HL-60/S4 treated with retinoic acid at 250 ng/mL for 4 days and 3 days (cell line): ENCODE measurements around the gene CSRNP3.

ENCODE experiments used
- in situ Hi-C: fragments of 300-500 bp; cut with MboI; formaldehyde crosslinking; loops from 2 replicates; pipeline ENCODE4 v1.7.0; 2022; ENCODE audit warnings: low sequenced_read_pairs

The CSRNP3 gene, protein sequence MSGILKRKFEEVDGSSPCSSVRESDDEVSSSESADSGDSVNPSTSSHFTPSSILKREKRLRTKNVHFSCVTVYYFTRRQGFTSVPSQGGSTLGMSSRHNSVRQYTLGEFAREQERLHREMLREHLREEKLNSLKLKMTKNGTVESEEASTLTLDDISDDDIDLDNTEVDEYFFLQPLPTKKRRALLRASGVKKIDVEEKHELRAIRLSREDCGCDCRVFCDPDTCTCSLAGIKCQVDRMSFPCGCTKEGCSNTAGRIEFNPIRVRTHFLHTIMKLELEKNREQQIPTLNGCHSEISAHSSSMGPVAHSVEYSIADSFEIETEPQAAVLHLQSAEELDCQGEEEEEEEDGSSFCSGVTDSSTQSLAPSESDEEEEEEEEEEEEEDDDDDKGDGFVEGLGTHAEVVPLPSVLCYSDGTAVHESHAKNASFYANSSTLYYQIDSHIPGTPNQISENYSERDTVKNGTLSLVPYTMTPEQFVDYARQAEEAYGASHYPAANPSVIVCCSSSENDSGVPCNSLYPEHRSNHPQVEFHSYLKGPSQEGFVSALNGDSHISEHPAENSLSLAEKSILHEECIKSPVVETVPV

DNA sequence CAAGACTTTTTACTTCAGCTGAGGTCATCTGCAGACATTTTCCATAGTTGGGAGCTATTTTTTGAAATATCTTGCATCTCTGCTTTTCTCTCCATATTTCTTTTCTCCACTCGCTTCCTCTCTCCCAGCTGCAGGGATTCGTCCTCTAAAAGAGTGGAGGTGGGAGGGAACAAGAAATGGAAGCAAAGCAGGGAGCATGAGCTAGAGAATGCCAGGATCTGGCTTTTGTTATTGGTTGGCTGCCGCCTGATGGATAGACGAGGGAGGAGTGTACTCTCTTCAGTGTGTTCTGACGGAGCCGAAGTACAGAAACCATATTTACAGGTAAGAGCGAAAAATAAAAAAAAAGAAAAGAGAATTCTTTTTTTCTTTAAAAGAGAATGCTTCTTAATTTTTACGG is at the start of gene CSRNP3:
TSS of gene CSRNP3 (plus strand) at position 282 of the 400 bp plus-strand sequence. CDS start 125,368 bp downstream, outside the sequence.
- in situ Hi-C loops: no loop called here

DNA sequence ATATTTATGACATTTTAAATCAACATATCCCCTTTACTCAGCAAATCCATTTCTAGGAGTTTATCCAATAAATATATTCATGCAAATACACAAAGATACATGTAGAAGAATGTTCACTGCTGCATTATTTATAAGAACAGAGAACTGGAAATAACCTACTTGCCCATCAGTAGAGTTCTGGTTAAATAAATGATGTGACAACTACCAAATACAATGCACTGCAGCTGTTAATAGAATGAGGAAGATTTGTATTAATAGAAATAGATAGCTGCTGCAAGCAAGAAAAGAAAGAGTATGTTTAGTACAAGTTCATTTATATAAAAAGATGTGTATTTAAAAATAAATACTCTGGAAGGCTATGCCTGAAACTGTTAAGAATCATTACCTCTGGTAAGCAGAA is 49.3 kb upstream of the CSRNP3 start:
- in situ Hi-C loops: no loop called here

DNA sequence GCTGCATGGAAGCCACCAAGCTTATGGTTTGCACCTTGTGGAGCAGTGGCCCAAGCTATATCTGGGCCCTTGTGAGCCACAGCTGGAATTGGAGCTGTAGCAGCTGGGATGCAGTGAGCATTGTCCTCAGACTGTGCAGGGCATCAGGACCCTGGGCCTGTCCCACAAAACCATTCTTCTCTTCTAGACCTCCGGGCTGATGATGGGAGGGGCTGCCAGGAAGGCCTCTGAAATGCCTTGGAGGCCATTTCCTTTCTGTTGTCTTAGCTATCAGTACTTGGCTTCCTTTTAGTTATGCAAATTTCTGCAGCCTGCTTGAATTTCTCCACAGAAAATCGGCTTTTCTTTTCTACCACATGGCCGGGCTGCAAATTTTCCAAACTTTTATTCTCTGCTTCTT is 46.4 kb upstream of the CSRNP3 start:
- in situ Hi-C loops: no loop called here

DNA sequence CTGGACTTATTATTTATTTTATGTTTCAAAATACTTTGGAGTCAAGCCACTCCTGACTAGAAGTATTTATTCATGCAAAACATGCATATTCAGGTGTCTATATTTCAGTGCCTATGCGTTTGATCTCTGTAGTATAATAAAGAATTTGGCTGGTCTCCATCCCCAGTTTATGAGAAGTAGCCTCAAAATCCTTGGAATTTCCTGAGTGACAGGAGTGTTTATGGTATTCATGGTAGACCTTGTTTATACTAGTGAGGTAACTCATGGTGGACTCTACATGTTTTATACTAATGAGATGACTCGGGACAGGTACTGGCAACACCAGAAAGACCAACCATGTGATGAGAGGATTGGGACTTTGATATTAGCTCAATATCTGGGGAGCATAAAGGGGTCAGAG is 43.9 kb upstream of the CSRNP3 start:
- in situ Hi-C loops: no loop called here

DNA sequence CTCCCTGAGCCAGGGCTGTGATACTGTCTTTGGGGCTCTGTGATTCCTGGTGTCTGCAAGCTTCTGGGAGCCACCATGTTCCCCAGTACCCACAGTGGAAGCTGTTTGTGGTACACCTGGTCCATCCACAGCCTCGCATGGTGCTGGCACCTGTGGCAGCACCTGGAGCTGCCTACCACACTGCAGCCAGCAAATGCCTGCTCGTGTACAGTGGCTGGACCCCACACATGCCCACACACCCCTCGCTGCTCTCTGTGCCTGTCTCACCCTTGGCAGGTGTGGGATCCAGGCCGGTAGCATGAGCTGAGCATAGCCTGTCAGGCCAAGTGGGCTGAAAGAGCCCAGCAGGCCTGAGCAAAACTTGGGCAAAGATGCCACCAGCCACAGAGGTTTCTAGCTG is 41.8 kb upstream of the CSRNP3 start:
- in situ Hi-C loops: no loop called here

DNA sequence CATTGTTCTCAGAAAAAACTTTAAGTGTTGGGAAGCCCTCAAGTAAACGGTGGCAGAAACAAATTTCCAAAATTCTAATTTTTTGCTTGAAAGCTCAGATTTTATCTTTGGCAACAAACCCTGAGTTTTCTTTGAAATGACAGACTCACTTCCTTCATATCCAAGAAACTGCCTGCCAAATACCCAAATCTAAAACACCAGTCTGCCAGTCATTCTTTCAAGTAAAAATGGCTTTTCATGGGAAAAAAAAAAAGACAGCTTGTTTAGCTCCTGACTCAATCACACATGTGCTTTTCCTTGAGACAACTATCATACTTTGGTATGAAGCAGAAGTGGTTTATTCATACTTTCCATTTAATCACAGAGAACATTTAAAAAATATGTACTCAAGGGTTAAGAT is 40.6 kb upstream of the CSRNP3 start:
- in situ Hi-C loops: no loop called here

DNA sequence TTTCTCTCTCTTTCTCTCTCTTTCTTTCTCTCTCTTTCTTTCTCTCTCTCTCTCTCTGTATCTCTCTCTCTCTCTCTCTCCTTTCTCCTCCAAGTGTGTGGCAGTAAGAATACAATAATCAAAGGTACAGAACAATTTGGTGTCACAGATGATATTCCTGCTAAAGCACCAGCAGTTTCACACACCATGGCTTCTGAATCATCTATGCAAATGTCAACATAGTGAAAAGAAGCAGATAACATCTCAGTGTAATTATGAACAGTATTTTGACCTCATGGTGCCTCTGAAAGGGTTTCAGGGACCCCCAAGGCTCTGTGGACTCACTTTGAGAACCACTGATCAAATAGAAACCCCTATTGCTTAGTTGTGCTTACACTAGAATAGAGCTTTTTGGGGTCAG is 38.5 kb upstream of the CSRNP3 start:
- in situ Hi-C loops: no loop called here

DNA sequence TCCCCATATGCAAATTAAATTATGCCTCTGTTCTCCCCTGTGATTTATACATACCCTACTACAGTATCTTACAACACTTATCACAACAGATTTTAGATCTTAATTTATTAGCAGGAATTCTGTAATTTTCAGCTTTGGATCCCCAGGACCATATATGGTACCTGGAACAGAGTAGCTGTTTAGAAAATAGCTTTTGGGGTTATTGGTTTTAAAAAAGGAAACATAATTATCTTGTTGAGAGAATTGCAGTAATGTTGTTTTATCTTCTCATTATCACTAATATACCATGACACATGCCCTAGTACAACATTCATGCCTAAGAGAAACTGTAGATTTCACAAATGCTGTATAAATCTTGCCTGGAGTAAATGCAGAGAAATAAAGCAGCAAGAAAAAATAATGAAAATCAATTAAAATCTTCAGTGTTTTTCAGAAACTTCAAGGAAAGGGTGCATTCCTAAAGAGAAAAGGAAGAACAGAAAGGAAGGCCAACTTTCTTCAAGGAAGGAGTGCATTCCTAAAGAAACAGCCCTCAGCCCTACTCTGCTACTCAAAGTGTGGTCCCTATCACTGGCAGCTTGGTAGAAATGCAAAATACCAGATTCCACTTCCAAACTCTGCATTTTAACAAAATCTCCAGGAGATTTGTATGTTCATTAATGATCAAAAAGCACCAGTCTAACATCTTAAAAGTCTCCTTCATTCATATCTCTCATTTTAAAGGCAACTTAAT is 37.1 kb upstream of the CSRNP3 start:
- in situ Hi-C loops: no loop called here

DNA sequence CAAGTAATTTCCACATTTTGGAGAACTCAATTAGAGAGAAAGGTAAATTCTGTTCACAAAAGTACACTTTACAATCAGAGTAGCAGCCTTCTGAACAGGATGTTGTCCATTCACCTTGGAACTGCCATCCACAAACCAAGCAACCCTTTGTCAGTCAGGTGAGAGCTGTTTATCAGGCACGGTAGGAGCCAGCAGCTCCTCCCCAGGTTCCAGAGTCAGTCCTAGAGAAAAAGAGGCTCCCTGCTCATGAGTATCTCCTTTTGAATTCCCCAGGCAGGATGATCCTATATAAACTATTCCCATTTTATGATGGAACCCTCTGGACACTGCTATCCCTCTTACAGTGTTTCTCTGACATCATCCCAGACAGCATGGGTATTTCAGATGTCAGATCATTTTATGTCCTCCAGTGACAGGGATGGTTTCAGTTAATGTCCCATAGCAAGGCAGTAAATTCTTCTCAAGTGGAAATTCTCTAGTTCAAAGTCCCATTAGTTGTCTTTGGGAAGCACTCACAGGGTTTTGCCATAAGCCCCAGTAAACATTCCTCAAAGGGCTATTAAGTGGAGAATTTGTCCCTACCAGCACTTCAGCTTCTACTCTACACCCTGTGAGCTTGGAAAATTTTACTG is 34.5 kb upstream of the CSRNP3 start:
- in situ Hi-C loops: no loop called here

DNA sequence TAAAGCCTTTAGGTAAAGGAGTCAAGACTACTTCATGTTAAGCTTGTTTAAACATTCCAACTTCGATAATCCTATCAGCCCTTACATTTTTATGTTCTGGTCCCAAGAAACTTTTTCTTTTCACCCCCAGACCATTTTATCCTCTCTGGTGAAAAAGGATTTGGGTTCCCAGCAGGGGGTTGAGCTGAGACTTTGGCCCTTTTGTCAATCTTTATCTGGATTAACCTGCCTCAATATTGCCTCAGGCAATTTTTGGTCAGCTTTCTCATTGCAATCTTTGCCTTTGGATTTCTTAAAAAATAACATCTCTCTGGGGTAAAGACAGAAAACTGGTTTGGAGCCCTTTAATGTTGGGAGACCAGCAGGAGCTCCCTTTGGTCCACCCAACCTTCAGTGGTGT is 33.9 kb upstream of the CSRNP3 start:
- in situ Hi-C loops: no loop called here

DNA sequence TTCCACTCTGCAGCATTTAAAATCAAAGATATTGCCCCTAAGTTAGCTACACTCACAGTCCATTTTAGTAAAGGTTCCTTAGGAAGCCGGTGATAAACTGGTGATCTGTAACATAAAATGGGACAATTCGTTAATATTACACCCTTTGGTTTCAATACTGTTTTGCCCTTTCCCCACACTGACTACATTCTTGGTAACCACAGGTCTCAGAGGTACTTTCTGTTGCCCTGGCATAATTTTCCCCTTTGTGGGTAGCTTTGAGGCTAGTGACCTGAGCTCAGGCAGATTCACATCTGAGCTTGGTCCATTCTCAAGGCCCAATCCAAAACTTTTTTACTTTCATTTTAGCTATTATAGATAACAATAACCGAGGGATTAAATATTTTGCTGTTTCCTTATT is 32.9 kb upstream of the CSRNP3 start:
- in situ Hi-C loops: no loop called here

DNA sequence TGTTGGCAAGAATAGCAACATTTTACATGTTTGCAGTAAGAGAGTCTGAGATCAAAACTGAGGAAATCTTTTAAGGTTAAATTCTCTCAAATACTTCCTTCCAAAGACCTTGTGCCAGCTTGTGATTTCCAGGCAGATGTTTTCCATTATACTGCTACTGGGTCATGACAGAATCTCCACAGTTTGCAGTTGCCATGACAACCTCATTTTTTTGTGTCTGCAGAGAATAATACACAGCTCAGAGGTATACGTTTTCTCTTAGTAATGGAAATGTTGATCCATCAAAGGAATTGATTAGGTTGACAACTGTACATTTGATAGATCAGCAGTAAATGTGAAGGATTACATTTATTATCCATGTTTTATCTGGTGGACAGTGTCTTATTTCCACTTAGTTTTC is 29.1 kb upstream of the CSRNP3 start:
- in situ Hi-C loops: no loop called here

DNA sequence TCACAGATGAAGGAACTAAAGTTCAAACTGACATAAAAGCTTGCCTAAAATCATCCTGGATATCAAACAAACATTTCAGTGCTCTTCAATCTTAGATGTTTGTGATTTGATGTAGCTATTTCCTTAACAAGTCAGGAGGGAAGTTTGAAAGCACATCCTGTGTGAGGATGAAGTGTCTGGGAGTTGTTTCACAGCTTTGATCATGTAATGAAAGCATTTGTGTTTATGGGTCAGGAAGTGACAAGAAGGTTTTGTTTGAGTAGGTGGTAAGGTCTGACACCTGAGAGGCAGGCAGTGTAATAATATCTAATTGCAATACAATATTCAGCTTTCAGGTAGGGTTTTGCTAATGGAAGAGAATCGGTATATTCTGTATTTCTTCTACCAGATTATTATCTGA is 26.0 kb upstream of the CSRNP3 start:
- in situ Hi-C loops: no loop called here

DNA sequence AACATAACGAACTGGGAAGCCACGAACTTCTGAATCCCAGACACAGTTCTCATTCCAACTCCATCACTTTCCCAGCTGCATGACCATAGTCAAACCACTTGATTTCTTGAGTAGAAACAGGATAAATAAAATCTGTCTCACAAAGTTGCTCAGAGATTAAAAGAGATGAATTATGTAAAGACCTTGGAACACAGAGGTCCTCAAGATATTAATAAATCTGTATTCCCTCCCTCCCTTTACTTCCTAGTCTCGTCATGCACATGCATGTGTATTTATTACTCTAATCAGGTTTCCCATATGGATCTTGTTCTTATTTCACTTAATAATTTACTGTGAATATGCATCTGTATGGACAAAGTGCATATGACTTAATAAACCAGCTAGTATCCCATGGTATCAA is 21.1 kb upstream of the CSRNP3 start:
- in situ Hi-C loops: no loop called here

DNA sequence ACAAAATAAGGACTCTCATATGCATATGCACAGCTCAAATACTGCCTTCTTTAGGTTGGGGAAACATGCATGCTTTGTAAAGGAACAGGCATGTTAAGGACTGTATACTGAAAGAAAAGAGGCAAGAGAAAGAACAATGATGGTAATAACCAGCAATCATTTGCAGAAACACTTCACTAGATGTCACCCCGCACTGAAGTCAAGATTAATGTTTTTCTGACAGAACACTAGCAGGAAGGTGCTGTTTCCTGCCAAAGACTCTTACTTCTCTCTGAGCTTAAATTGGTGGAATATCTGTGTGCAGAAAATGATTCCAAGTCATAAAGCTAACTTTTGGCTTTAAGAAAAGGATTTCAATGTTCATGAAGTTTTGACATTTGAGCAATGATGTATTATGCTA is 19.3 kb upstream of the CSRNP3 start:
- in situ Hi-C loops: no loop called here

DNA sequence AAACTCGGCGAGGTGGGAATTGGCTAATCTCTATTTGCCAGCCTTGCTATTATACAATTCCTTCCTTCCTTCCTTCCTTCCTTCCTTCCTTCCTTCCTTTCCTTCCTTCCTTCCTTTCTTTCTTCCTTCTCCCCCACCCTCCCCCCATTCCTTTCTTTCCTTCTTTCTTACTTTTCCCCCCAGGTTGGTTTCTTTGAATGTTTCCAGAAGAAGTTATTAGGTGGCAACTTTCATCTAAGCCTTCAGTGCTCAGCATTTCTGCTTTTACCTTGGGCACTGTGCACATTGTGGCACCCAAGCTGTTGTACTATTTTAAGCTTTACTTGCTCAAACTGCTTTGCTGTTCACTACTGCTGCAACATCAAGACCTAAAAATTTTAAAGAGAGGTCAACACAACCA is 17.2 kb upstream of the CSRNP3 start:
- in situ Hi-C loops: no loop called here

DNA sequence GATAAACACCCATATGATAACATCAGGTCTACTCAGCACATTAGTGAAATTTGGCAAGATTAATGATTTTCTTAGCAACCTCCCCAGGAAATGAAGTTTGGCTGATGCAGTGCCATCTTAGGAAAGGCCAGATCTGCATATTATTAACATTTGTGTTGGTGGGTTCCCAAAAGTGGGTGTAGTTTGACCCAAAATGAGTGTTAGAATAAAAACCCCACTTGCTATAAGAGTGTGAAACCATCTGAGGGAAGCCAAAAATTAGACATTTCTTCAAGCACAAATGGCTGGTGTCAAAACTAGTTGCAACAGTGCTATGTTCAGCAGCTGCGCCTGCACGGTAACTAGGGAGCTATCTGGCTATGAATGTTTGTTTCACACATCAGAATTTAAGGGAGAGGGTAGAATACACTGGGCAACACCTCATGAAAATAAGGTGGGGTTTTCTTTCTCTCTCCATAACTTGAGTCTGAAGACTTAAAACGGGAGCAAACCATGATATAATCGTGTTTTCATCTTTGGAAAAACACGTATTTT is 15.9 kb upstream of the CSRNP3 start:
- in situ Hi-C loops: no loop called here

DNA sequence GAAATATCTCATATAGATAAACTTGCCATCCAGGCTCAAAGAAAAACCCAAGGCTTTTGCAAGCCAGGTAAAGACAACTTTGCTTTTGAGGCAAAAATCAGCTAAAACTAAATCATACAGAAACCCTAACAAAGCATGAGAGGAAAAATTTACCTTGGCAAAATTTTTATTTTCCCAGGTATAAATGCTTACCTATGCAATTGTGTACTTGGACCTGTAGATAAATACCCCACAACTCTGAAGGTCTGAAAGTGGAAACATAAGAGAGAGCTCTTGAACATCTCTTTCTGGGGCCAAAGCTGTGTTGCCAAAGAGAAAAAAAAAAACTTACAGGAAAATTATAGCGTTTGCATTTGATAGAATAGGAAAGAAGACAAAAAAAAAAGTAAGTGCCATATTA is 14.6 kb upstream of the CSRNP3 start:
- in situ Hi-C loops: no loop called here

DNA sequence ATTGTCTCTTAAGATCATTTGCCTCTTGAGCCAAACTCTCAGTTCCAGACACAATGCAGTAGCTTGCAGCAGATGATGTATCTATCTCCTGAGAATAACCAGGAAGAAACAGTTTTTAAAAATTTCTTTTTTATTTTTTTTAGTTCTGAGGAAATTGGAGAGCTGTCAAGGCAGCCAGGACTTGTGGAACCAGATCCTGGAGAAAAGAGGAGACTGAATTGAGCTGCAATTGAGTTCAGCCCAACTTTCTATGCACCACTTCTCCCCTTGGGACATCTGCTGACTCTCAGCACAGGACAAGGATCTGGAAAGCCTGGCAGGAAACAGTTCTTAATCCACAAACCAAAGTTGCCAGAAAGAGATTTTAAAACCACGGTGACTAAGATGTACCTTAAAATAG is 13.5 kb upstream of the CSRNP3 start:
- in situ Hi-C loops: no loop called here

DNA sequence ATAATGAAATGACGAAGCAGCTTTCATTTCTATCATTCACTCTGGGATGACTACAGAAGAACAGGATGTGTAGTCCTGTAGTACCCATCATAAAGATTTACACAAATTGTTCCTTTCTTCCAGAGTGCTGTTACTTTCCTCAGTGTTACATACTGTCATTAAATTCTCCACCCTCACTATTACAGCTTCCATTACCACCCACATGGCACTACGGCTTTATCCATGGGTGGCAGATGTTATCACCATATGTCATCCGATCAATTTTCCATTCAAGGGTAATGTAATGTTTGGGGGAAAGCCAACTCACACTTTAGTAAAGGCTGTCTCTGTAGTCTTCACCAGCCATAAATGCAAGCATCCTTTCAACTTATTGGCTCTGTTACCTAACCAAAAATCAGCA is 7.1 kb upstream of the CSRNP3 start:
- in situ Hi-C loops: no loop called here

DNA sequence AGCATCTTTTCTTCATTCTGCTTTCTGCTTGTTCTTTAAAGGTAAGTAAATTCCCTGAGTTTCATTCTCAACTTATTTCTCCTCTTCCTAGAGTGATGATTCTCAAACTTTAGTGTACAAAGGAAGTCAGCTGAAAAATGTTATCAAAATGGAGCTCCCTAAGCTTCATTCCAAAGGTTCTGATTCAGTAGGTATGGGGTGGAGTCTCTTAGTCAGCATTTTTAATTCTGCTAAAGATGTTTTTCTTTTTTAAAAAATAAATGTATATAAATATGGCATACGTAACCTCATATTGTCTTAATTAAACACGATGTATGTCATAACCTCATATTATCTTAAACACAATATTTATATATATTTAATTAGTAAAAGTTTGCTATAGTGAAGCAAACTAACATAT is 3.1 kb upstream of the CSRNP3 start:
- in situ Hi-C loops: no loop called here
